Measurements from ENCODE around the gene PDCD11. TPM values are rescaled to one million over a fixed set of nuclear protein-coding genes. Genes with fewer than 3 reads are reported as not detected.

The PDCD11 gene
- total RNA-seq, 4 donors from 2014 or later, result 14.3 to 21.7 (median 17.6) TPM

DNA sequence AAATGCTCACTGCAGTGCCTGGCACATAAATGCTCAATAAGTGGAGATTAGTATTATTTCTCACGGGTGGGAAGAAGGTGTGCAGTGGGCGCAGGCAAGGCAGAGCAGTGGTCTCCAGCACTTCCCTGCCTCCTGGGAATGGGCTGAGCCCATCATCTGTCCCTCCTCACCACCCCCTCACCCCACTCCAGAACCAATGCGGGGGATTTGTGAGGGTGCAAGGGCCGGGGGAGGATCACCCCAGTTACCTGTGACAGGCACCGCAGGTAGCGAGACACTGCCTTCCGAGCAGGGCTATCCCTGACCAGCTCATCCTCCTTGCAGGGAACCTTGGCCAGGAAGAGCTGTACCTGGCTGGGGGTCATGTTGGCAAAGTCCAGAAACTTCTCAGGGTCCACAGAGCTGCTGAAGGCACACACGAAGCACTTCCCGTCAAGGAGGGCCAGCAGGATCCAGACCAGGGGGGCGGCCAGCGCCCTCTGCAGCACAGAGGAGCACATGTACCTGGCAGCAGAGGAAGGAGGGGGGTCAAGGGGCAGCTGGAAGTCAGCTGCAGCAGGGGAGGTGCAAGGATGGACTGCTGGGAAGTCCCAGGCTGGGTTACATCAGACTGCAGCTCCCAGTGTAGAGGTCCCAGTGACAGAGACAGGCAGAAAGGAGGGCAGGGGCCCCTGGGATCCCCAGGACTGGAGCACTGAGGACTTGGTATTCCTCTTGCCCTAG, 79.8 kb downstream of the PDCD11 start:
- no peaks in the 10 kb centered on the region for H3K36me3 ChIP-seq
- no peak overlapping the region for H3K4me3 ChIP-seq
- H3K4me1 ChIP-seq, result peaks cover 0 to 18% (median 4%) of the 10 kb centered on the region in 3 donors
- TF ChIP-seq EP300 (IDR thresholded peaks at IDR 0.05) (no peak), POLR2AphosphoS5 (IDR thresholded peaks at IDR 0.05) (no peak), POLR2A (IDR thresholded peaks at IDR 0.05) (no peak), CTCF (IDR thresholded peaks at IDR 0.05) (no peak)
- ATAC-seq, result no peak
- no peak overlapping the region for H3K27ac ChIP-seq
- no peaks in the 10 kb centered on the region for H3K9me3 ChIP-seq
- peaks cover 26% of the 10 kb centered on the region for H3K27me3 ChIP-seq
- WGBS, 2 donors (ENCODE audit: low coverage in 1 of 2), result no CpG with 5 or more reads among the region's 11 CpGs

DNA sequence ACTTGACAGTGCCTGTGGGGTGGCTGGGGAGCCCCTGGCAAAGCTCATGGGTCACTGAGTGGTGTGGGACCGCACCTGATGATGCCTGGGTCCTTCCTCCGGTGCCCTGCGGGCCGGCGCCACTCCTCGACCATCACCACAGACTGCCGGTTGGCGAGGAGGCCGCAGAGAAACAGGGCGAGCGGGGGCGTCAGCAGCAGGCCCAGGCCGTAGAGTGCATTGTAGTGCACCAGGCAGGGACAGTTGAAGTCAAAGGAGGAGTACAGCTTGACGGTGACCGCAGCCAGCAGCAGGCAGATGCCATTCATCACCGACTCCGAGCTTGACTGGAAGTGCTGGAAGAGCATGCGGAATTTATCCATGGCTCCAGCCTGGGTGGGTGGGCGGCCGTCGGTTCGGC, 82.2 kb downstream of the PDCD11 start:
- H3K4me3 ChIP-seq, result no peak overlapping the region
- H3K27ac ChIP-seq, result no peak overlapping the region
- H3K27me3 ChIP-seq, result peaks cover 22% of the 10 kb centered on the region
- ATAC-seq, result no peak
- WGBS, 2 donors (ENCODE audit: low coverage in 1 of 2), result 93% methylated on average over 3 of the region's 22 CpGs; no CpG with 5 or more reads in 1 of the 2 donors
- TF ChIP-seq EP300 (IDR thresholded peaks at IDR 0.05), result no peak
- no peak for TF ChIP-seq CTCF (IDR thresholded peaks at IDR 0.05)
- TF ChIP-seq POLR2AphosphoS5 (IDR thresholded peaks at IDR 0.05), result no peak
- no peak for TF ChIP-seq POLR2A (IDR thresholded peaks at IDR 0.05)
- H3K4me1 ChIP-seq, result peaks cover 0 to 15% (median 0%) of the 10 kb centered on the region in 3 donors
- no peaks in the 10 kb centered on the region for H3K9me3 ChIP-seq
- H3K36me3 ChIP-seq, result no peaks in the 10 kb centered on the region

- WGBS, 2 donors (ENCODE audit: low coverage in 1 of 2), result 79% methylated on average over 4 of the region's 7 CpGs; no CpG with 5 or more reads in 1 of the 2 donors
- H3K4me3 ChIP-seq, result no peak within 1 kb of the TSS
- no peak for ATAC-seq
These were observed 82.7 kb downstream of the PDCD11 start, which contains the start of gene CALHM3 for GRCh38 chr10:103479135-103479534. Gene CALHM3 (minus strand): TSS chr10:103479240. CDS start chr10:103479032, 208 bp downstream.

GRCh38 chr10:103480521-103480920, 84.1 kb downstream of the PDCD11 start:
- Histone ChIP-seq H3K4me1 (peaks cover 0 to 17% (median 0%) of the 10 kb centered on the region in 3 donors), H3K36me3 (no peaks in the 10 kb centered on the region), H3K9me3 (no peaks in the 10 kb centered on the region), H3K27ac (no peak overlapping the region), H3K4me3 (no peak overlapping the region), H3K27me3 (peaks cover 22% of the 10 kb centered on the region)
- TF ChIP-seq CTCF (IDR thresholded peaks at IDR 0.05) (no peak), EP300 (IDR thresholded peaks at IDR 0.05) (no peak), POLR2AphosphoS5 (IDR thresholded peaks at IDR 0.05) (no peak), POLR2A (IDR thresholded peaks at IDR 0.05) (no peak)
- 80 to 90% methylated on average over 1 to 2 of the region's 5 CpGs for WGBS, 2 donors (ENCODE audit: low coverage in 1 of 2)
- ATAC-seq, result no peak

More at GRCh38 chr10:103479135-103479534, 82.7 kb downstream of the PDCD11 start, which contains the start of gene CALHM3:
- Histone ChIP-seq H3K27me3 (peaks cover 22% of the 10 kb centered on the region), H3K4me1 (peaks cover 0 to 15% (median 0%) of the 10 kb centered on the region in 3 donors), H3K9me3 (no peaks in the 10 kb centered on the region), H3K27ac (no peak within 1 kb of the TSS), H3K36me3 (no peaks in the 10 kb centered on the region)
- no peak for TF ChIP-seq POLR2A (IDR thresholded peaks at IDR 0.05)
- TF ChIP-seq CTCF (IDR thresholded peaks at IDR 0.05), result no peak
- no peak for TF ChIP-seq POLR2AphosphoS5 (IDR thresholded peaks at IDR 0.05)
- no peak for TF ChIP-seq EP300 (IDR thresholded peaks at IDR 0.05)
